GM23338 (cell line): ENCODE data around the gene PPM1H. TPM values are rescaled to one million over a fixed set of nuclear protein-coding genes. Genes with fewer than 3 reads are reported as not detected.

Experiments
- ATAC-seq: fragments of 200-7000 bp; cut with Tn5 transposase; 3 replicates; pipeline ENCODE4 v1.9.1; 2020
- DNase-seq: peaks from one replicate; pipeline ENCODE4 v3.0.0-alpha.2; 2015; ENCODE audit warnings: low spot score
- H2AFZ ChIP-seq: fragments of 200-600 bp; sonication (generic); 2 replicates; pipeline ENCODE4 v1.8.0; 2016; ENCODE audit warnings: antibody characterized with exemption, mild to moderate bottlenecking, moderate library complexity
- H3F3A ChIP-seq: fragments of 200-600 bp; sonication (generic); replicated peaks from 2 replicates; pipeline ENCODE4 v1.8.0; 2017; ENCODE audit warnings: antibody characterized with exemption, mixed run types, low read depth
- H3K27ac ChIP-seq: fragments of 200-600 bp; sonication (generic); 2 replicates; pipeline ENCODE4 v1.6.1; 2016; ENCODE audit warnings: low read depth
- H3K27me3 ChIP-seq: fragments of 200-600 bp; sonication (generic); 2 replicates; pipeline ENCODE4 v1.8.0; 2016; ENCODE audit warnings: mild to moderate bottlenecking, mixed run types, moderate library complexity; ENCODE audit not compliant: insufficient read depth
- H3K36me3 ChIP-seq: fragments of 200-600 bp; sonication (generic); 2 replicates; pipeline ENCODE4 v1.8.0; 2016; ENCODE audit warnings: mild to moderate bottlenecking; ENCODE audit not compliant: insufficient read depth
- H3K4me1 ChIP-seq: fragments of 200-600 bp; sonication (generic); 2 replicates; pipeline ENCODE4 v1.8.0; 2016; ENCODE audit warnings: mild to moderate bottlenecking, moderate library complexity; ENCODE audit not compliant: insufficient read depth
- H3K4me2 ChIP-seq: fragments of 200-600 bp; sonication (generic); 2 replicates; pipeline ENCODE4 v1.7.1; 2017; ENCODE audit warnings: mixed run types
- H3K4me3 ChIP-seq: fragments of 200-600 bp; sonication (generic); 2 replicates; pipeline ENCODE4 v1.6.1; 2016; ENCODE audit warnings: mixed run types
- H3K79me2 ChIP-seq: fragments of 200-600 bp; sonication (generic); replicated peaks from 2 replicates; pipeline ENCODE4 v1.8.0; 2017; ENCODE audit warnings: mild to moderate bottlenecking; ENCODE audit not compliant: insufficient read depth
- H3K9me2 ChIP-seq: fragments of 200-600 bp; sonication (generic); 2 replicates; pipeline ENCODE4 v1.8.0; 2017; ENCODE audit not compliant: insufficient read depth
- H4K20me1 ChIP-seq: fragments of 200-600 bp; sonication (generic); replicated peaks from 2 replicates; pipeline ENCODE4 v1.8.0; 2017; ENCODE audit warnings: mild to moderate bottlenecking; ENCODE audit not compliant: insufficient read depth
- H3K27ac Mint-ChIP-seq: 2 replicates; pipeline ENCODE4 v1.8.0; 2020; ENCODE audit warnings: inconsistent platforms, mild to moderate bottlenecking, moderate library complexity, mixed read lengths
- H3K27me3 Mint-ChIP-seq: 3 replicates; pipeline ENCODE4 v1.8.0; 2022; ENCODE audit warnings: low read depth, mild to moderate bottlenecking, moderate library complexity, mixed read lengths, inconsistent platforms; ENCODE audit not compliant: insufficient read depth, poor library complexity
- H3K36me3 Mint-ChIP-seq: 3 replicates; pipeline ENCODE4 v1.8.0; 2021; ENCODE audit warnings: low read depth, mild to moderate bottlenecking, inconsistent platforms, moderate library complexity, mixed read lengths
- H3K4me1 Mint-ChIP-seq: 3 replicates; pipeline ENCODE4 v1.8.0; 2020; ENCODE audit warnings: mild to moderate bottlenecking, inconsistent platforms, mixed read lengths
- H3K4me3 Mint-ChIP-seq: 3 replicates; pipeline ENCODE4 v1.8.0; 2021; ENCODE audit warnings: moderate library complexity, mild to moderate bottlenecking, inconsistent platforms, mixed read lengths
- H3K9me3 Mint-ChIP-seq: 3 replicates; pipeline ENCODE4 v1.8.0; 2020; ENCODE audit warnings: moderate library complexity, mild to moderate bottlenecking, inconsistent platforms, mixed read lengths
- CREB1 ChIP-seq: fragments of 250-450 bp; sonication (Bioruptor Pico); IDR thresholded peaks from 2 replicates; pipeline ENCODE4 v1.5.0; 2020; ENCODE audit warnings: low read depth, mild to moderate bottlenecking, moderate library complexity
- ETS1 ChIP-seq: IDR thresholded peaks from 2 replicates; pipeline ENCODE4 v1.6.1; 2016; ENCODE audit warnings: antibody characterized with exemption
- EZH2phosphoT487 ChIP-seq: fragments of 200-600 bp; sonication (generic); IDR thresholded peaks from one replicate; pipeline ENCODE4 v1.8.1; 2018; ENCODE audit warnings: antibody characterized with exemption; ENCODE audit not compliant: unreplicated experiment
- JUNB ChIP-seq: IDR thresholded peaks from one replicate; pipeline ENCODE4 v1.6.1; 2016; ENCODE audit warnings: antibody characterized with exemption; ENCODE audit not compliant: unreplicated experiment
- NANOG ChIP-seq: IDR thresholded peaks from 2 replicates; pipeline ENCODE4 v1.6.1; 2016; ENCODE audit warnings: antibody characterized with exemption, borderline replicate concordance
- POLR2AphosphoS5 ChIP-seq: IDR thresholded peaks from 2 replicates; pipeline ENCODE4 v1.6.1; 2016; ENCODE audit warnings: antibody characterized with exemption, low read depth
- STAT1 ChIP-seq: IDR thresholded peaks from one replicate; pipeline ENCODE4 v1.6.1; 2016; ENCODE audit warnings: antibody characterized with exemption; ENCODE audit not compliant: unreplicated experiment
- ZNF331 ChIP-seq: fragments of 250-450 bp; sonication (Bioruptor Pico); IDR thresholded peaks from 2 replicates; pipeline ENCODE4 v1.5.0; 2020; ENCODE audit warnings: low read depth, mild to moderate bottlenecking, moderate library complexity
- ZNF462 ChIP-seq: fragments of 250-450 bp; sonication (Bioruptor Pico); IDR thresholded peaks from 2 replicates; pipeline ENCODE4 v1.5.0; 2020; ENCODE audit warnings: mild to moderate bottlenecking, moderate library complexity
- polyA plus RNA-seq: library from polyadenylated mRNA; unstranded; fragments of >200 nt; fragmentation: Nextera tagmentation; extraction: Ambion mirVana; gene quantifications from 2 replicates; pipeline ENCODE4 v1.2.1, GENCODE V29; 2016
- total RNA-seq: library from RNA; depleted of rRNA; stranded (reverse); fragments of >200 nt; shearing (Covaris generic); gene quantifications from 2 replicates; pipeline ENCODE4 v1.2.3, GENCODE V29; 2014

PPM1H gene
- total and polyA plus RNA-seq, 2 experiments from 2014 or later, result 11.4 to 41.2 TPM

GRCh38 chr12:62930546-62931425, 4.2 kb downstream of the PPM1H start:
- peak overlapping the region; percentile 57 for H3K27ac ChIP-seq
- Mint-ChIP-seq H3K9me3 (no peaks in the 10 kb centered on the region), H3K4me3 (peak overlapping the region; percentile 26; the same call in 2 of the 3 replicates), H3K4me1 (peaks cover 52% of the 10 kb centered on the region), H3K36me3 (no peaks in the 10 kb centered on the region), H3K27ac (peak overlapping the region; percentile 54), H3K27me3 (peaks cover 10% of the 10 kb centered on the region)
- TF ChIP-seq ZNF462, result no peak
- no peak for TF ChIP-seq NANOG
- no peak for TF ChIP-seq CREB1 (CRISPR knock-in tag)
- no peak for TF ChIP-seq ETS1
- no peak for TF ChIP-seq POLR2AphosphoS5
- no peak for TF ChIP-seq EZH2phosphoT487
- no peak for TF ChIP-seq ZNF331
- TF ChIP-seq JUNB, result no peak
- TF ChIP-seq STAT1, result no peak
- H3K27me3 ChIP-seq, result no peaks in the 10 kb centered on the region
- H3K36me3 ChIP-seq, result no peaks in the 10 kb centered on the region
- peaks cover 56% of the 10 kb centered on the region for H3K4me1 ChIP-seq
- H2AFZ ChIP-seq, result no peak overlapping the region
- no peak for ATAC-seq
- peak overlapping the region; percentile 95 for H3K4me2 ChIP-seq
- peaks cover 78% of the 10 kb centered on the region for H3K79me2 ChIP-seq
- no peaks in the 10 kb centered on the region for H3K9me2 ChIP-seq
- no peaks in the 10 kb centered on the region for H4K20me1 ChIP-seq
- H3F3A ChIP-seq, result no peaks in the 10 kb centered on the region
- peak overlapping the region; percentile 21; the same call in 1 of the 2 replicates for H3K4me3 ChIP-seq
- DNase-seq, result peak; percentile 39
